Measurements from ENCODE around the gene SMAD9. TPM values are rescaled to one million over a fixed set of nuclear protein-coding genes. Genes with fewer than 3 reads are reported as not detected.

SMAD9 gene
- total RNA-seq, 1 donor from 2014 or later = 30.5 TPM

Other genes starting within 250 kb of the SMAD9 start
- 1.7 TPM for gene SERTM1, start 246.2 kb downstream of the SMAD9 start, total RNA-seq
- 8.5 TPM for gene RFXAP, start 101.0 kb downstream of the SMAD9 start, total RNA-seq
- 36.0 TPM for gene ALG5, start 79.1 kb upstream of the SMAD9 start, total RNA-seq
- 28.8 TPM for gene EXOSC8, start 80.5 kb upstream of the SMAD9 start, total RNA-seq
- 62.8 TPM for gene SUPT20H, start 139.4 kb upstream of the SMAD9 start, total RNA-seq
- not detected for gene CSNK1A1L, start 185.4 kb upstream of the SMAD9 start, total RNA-seq

Data from sciatic nerve (tissue), 1 donor.